ENCODE results near the gene STAG2. TPM values are rescaled to one million over a fixed set of nuclear protein-coding genes. Genes with fewer than 3 reads are reported as not detected.

Gene STAG2
- total and polyA plus RNA-seq, 9 donors = 47.3 to 86.5 (median 69.5) TPM

GRCh38 chrX:124145749-124146148, 184.2 kb downstream of the STAG2 start:
- Histone ChIP-seq H3K27me3 (ENCODE audit: control insufficient read depth, insufficient read depth, low read length) (no peaks in the 10 kb centered on the region), H3K4me3 (ENCODE audit: low read length) (no peak overlapping the region), H3K36me3 (ENCODE audit: control insufficient read depth, insufficient read depth, low read length) (no peaks in the 10 kb centered on the region), H3K9me3 (replicated peaks; ENCODE audit: control insufficient read depth, low read depth, low read length) (peaks cover 15% of the 10 kb centered on the region), H3K27ac (ENCODE audit: low read length) (no peak overlapping the region), H3K4me1 (ENCODE audit: control insufficient read depth, insufficient read depth, low read length) (no peaks in the 10 kb centered on the region)
- DNase-seq = no peak
- 96% methylated on average over 4 of the region's 8 CpGs for WGBS (ENCODE audit: insufficient coverage)

GRCh38 chrX:124151195-124151594, 189.7 kb downstream of the STAG2 start:
- no peak overlapping the region for H3K27ac ChIP-seq (ENCODE audit: low read length)
- H3K4me3 ChIP-seq (ENCODE audit: low read length) = no peak overlapping the region
- no peak for DNase-seq
- peaks cover 9% of the 10 kb centered on the region for H3K9me3 ChIP-seq (replicated peaks; ENCODE audit: control insufficient read depth, low read depth, low read length)
- no peaks in the 10 kb centered on the region for H3K4me1 ChIP-seq (ENCODE audit: control insufficient read depth, insufficient read depth, low read length)
- no peaks in the 10 kb centered on the region for H3K27me3 ChIP-seq (ENCODE audit: control insufficient read depth, insufficient read depth, low read length)
- H3K36me3 ChIP-seq (ENCODE audit: control insufficient read depth, insufficient read depth, low read length) = no peaks in the 10 kb centered on the region

Other genes starting within 250 kb of the STAG2 start
- 57.5 TPM for gene THOC2, start 228.7 kb upstream of the STAG2 start, total RNA-seq
- gene THOC2, start 228.7 kb upstream of the STAG2 start, polyA plus RNA-seq (ENCODE audit: insufficient read depth in 1 of 8, insufficient read length in 8 of 8, low replicate concordance in 1 of 8) = 10 to 100 TPM; 48.5 to 67.8 (median 54.8) TPM
- 50.8 TPM for gene XIAP, start 101.7 kb upstream of the STAG2 start, total RNA-seq
- gene XIAP, start 101.7 kb upstream of the STAG2 start, polyA plus RNA-seq (ENCODE audit: insufficient read depth in 1 of 8, insufficient read length in 8 of 8, low replicate concordance in 1 of 8) = 10 to 100 TPM; 22.4 to 40.8 (median 33.8) TPM

Data from muscle of leg (tissue), 11 donors.